Ectodermal cell (in vitro differentiated cells): ENCODE data around the gene MSMP.

ENCODE experiments used
- H3K27ac ChIP-seq: 2 replicates; pipeline ENCODE4 v1.7.0; 2013; ENCODE audit warnings: mild to moderate bottlenecking, low read depth, low read length; ENCODE audit not compliant: insufficient read depth, poor library complexity, severe bottlenecking
- H3K27me3 ChIP-seq: 2 replicates; pipeline ENCODE4 v1.7.0; 2013; ENCODE audit warnings: mild to moderate bottlenecking, low read length; ENCODE audit not compliant: insufficient read depth, control insufficient read depth, poor library complexity, severe bottlenecking
- H3K36me3 ChIP-seq: one replicate; pipeline ENCODE4 v1.7.0; 2013; ENCODE audit warnings: low read length; ENCODE audit not compliant: control insufficient read depth, insufficient read depth
- H3K4me1 ChIP-seq: one replicate; pipeline ENCODE4 v1.7.0; 2013; ENCODE audit warnings: low read length; ENCODE audit not compliant: control insufficient read depth, insufficient read depth
- H3K4me3 ChIP-seq: 2 replicates; pipeline ENCODE4 v1.7.0; 2013; ENCODE audit warnings: low read depth, low read length, control low read depth; ENCODE audit not compliant: insufficient read depth
- H3K9me3 ChIP-seq: 2 replicates; pipeline ENCODE4 v1.7.0; 2013; ENCODE audit warnings: mild to moderate bottlenecking, low read length, moderate library complexity; ENCODE audit not compliant: control insufficient read depth
- WGBS, 2 experiments: methylation state at CpG; one replicate each; pipeline ENCODE4 v1.1.7; 2013; ENCODE audit warnings: missing lambda C conversion rate in 2 of 2; 5-methylcytosine and 5-hydroxymethylcytosine counted together

MSMP gene

DNA sequence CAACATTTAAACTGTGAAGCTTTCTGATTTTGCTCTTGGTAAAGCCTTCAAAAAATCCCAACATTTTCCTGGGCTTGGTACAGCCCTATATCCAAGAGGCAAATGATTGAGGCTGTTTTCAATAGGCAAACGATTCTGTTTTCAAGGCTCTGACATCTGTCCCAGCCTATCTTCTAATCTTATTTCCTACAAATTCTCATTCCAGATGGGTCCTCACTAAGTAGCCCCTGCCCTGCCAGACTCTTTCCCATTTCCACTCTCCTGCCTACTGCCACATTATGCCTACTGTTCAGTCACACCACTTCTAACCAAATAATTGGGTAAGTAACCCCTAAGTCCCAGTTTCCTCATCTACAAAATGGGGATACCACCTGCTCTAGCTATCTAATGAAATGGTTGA, 8.5 kb downstream of the MSMP start:
- Histone ChIP-seq H3K4me1 (peaks cover 21% of the 10 kb centered on the region), H3K27ac (no peak overlapping the region), H3K36me3 (peaks cover 29% of the 10 kb centered on the region), H3K27me3 (no peaks in the 10 kb centered on the region), H3K4me3 (no peak overlapping the region), H3K9me3 (no peaks in the 10 kb centered on the region)
- 91 to 92% methylated on average over 1 of the region's 1 CpG for WGBS, 2 experiments

DNA sequence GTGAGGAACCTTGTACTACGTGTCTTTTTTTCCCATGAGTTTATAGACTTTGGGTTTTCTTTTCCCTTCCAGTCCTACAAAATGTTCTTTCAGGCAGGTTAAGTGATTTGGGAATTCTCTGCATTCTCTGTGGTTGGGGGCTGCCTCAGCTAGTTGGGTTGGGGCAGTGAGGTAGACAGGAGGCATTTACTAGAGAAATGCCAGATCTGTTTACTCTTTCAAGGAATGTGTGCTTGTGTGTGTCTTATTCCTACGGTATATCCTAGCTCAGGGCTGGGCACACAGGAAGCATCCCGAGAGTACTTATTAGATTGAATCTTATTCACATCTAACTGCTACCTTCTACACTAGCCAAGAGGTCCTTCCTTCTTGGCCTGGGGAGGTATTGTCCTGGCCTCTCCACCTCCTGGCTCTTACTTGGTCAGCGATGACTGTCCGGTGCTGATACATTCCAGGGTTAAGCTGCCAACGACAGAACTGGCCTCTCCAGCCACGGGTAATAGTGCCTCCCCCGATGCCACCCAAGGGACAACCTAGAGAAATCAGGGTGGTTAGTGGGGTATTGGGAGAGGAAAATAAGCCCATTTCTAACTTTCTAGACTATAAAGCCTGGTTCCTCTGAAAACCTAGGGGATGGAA, 10.1 kb downstream of the MSMP start:
- Histone ChIP-seq H3K27me3 (no peaks in the 10 kb centered on the region), H3K36me3 (peaks cover 42% of the 10 kb centered on the region), H3K4me3 (no peak overlapping the region), H3K9me3 (no peaks in the 10 kb centered on the region), H3K27ac (no peak overlapping the region), H3K4me1 (peaks cover 17% of the 10 kb centered on the region)
- WGBS, 2 experiments = 94 to 98% methylated on average over 8 of the region's 8 CpGs

DNA sequence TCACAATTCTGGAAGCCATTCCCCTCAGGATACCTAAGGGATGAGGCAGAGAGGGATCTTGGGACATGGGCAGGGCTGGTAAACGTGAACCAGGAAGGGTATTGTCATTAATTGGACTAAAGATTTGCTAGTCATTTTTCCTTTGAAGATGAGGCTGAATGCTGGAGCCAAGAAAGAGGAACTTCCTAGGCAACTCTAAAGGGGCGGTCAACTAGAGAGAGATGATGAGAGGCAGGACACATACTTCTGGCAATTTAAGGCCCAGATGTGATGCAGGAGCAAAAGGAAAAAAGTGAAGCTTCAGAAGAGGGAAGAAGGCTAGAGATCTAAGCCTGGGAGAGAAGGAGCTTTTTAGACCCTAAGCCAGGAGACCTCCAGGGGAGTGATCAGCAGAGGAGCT, 10.6 kb downstream of the MSMP start:
- Histone ChIP-seq H3K36me3 (peaks cover 47% of the 10 kb centered on the region), H3K4me1 (peaks cover 17% of the 10 kb centered on the region), H3K4me3 (no peak overlapping the region), H3K27ac (no peak overlapping the region), H3K27me3 (no peaks in the 10 kb centered on the region), H3K9me3 (no peaks in the 10 kb centered on the region)
- WGBS, 2 experiments = 97% methylated on average over 2 of the region's 2 CpGs

DNA sequence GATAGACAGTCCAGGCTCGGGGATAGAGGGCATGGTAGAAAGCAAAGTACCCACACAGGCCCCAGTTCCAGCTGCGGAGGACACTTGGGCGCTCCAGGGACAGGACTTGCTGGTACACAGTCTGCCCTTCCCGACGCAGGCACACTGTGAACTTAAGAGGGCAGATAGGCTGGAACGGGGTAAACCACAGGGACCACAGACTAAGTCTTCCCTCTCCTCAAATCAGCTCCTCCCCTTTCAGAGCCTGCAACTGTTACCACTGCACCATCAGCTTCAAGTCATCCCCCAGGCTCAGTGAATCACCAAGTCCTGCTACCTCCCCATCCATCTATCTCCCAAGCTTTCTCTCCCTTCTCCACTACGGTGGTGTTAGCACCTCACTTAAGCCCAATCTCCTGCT, 12.3 kb downstream of the MSMP start:
- Histone ChIP-seq H3K9me3 (no peaks in the 10 kb centered on the region), H3K27me3 (no peaks in the 10 kb centered on the region), H3K27ac (no peak overlapping the region), H3K36me3 (peaks cover 64% of the 10 kb centered on the region), H3K4me1 (peaks cover 7% of the 10 kb centered on the region), H3K4me3 (no peak overlapping the region)
- WGBS, 2 experiments = 94 to 98% methylated on average over 7 of the region's 7 CpGs

DNA sequence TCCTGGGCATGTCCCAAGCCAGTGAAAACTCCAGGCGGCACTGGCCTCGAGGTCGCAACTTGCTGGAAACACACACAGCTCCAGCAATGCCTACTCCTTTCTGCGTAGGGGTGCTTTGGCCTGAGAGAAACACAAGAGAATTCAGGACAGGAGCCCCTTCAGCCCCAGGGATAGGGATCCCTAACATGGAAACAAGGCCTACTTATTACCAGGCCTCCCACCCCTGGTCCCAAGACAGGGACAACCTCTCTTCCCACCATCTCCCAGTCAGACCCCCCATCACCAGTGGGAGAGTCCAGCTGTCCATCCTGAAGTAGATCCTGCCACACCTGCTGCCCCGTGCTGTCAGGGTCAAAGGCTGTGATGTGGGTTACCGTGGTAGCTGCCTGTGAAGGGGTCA, 13.8 kb downstream of the MSMP start:
- H3K27ac ChIP-seq = no peak overlapping the region
- no peak overlapping the region for H3K4me3 ChIP-seq
- H3K4me1 ChIP-seq = peaks cover 2% of the 10 kb centered on the region
- whole genome bisulfite sequencing, 2 experiments = 90 to 96% methylated on average over 6 of the region's 6 CpGs
- peaks cover 70% of the 10 kb centered on the region for H3K36me3 ChIP-seq
- no peaks in the 10 kb centered on the region for H3K27me3 ChIP-seq
- no peaks in the 10 kb centered on the region for H3K9me3 ChIP-seq

DNA sequence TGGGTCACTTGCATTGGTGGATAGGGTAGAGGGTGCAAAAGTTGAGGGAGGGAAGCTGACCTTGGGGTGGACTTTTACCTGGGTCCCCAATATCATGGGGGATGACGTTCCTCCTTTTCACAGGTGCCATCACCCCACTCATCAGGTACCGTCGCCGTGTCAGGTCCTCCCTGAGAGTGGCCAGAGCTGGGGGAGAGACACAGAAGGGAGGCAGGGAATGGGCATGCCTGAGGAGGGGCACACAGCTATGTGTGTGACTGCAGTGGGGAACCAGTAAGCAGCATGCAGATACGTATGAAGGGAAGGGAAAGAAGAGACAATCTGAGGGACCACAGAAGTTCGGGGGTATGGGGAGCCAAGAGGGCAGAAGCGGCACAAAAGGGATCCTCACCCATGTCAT, 15.2 kb downstream of the MSMP start:
- WGBS, 2 experiments = 94% methylated on average over 7 of the region's 7 CpGs
- no peaks in the 10 kb centered on the region for H3K27me3 ChIP-seq
- no peak overlapping the region for H3K4me3 ChIP-seq
- H3K36me3 ChIP-seq = peaks cover 65% of the 10 kb centered on the region
- H3K9me3 ChIP-seq = no peaks in the 10 kb centered on the region
- no peak overlapping the region for H3K27ac ChIP-seq
- H3K4me1 ChIP-seq = peaks cover 2% of the 10 kb centered on the region

DNA sequence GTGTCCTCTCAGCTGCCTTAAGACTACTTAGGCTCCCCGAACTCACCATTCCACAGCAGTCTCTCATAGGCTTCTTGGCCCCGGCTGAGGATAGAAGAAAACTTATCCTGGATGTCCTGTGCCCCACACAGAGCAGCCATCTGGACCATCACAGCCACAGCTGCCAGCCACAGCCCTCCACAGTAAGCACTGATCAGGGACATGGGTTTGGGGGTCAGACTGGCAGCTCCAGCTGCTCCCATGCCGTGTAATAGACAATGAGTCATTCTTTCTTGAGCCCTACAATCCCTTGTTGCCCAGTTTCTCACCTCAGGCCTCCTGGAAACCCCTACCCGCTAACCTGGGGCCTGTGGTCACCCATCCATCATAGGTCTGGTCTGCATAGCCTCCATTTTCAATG, 15.9 kb downstream of the MSMP start:
- peaks cover 61% of the 10 kb centered on the region for H3K36me3 ChIP-seq
- 92 to 93% methylated on average over 4 of the region's 4 CpGs for WGBS, 2 experiments
- peaks cover 8% of the 10 kb centered on the region for H3K4me1 ChIP-seq
- H3K27ac ChIP-seq = no peak overlapping the region
- H3K9me3 ChIP-seq = no peaks in the 10 kb centered on the region
- H3K4me3 ChIP-seq = no peak overlapping the region
- H3K27me3 ChIP-seq = no peaks in the 10 kb centered on the region

DNA sequence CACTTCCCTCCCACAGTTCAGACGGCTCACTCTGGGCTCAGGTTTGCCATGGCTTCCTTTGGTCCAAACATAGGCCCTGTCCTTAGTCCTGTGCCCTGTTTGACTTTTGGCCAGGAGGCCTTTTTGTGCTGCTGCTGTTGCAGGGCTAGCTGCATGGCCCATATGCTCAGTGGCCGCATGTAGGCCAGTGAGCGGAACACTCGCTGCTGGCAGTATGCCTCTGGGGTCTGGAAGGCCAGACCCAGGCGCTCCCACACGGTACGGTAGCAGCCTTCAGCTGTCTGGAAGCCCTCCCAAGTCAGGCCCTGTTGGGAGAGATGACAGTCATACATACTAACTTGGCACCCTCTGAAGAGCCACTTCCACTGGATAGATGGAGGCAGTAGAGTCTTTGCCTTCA, 16.9 kb downstream of the MSMP start:
- H3K4me3 ChIP-seq = no peak overlapping the region
- peaks cover 57% of the 10 kb centered on the region for H3K36me3 ChIP-seq
- no peaks in the 10 kb centered on the region for H3K9me3 ChIP-seq
- no peaks in the 10 kb centered on the region for H3K27me3 ChIP-seq
- peaks cover 9% of the 10 kb centered on the region for H3K4me1 ChIP-seq
- 94 to 97% methylated on average over 7 of the region's 7 CpGs for WGBS, 2 experiments
- no peak overlapping the region for H3K27ac ChIP-seq

DNA sequence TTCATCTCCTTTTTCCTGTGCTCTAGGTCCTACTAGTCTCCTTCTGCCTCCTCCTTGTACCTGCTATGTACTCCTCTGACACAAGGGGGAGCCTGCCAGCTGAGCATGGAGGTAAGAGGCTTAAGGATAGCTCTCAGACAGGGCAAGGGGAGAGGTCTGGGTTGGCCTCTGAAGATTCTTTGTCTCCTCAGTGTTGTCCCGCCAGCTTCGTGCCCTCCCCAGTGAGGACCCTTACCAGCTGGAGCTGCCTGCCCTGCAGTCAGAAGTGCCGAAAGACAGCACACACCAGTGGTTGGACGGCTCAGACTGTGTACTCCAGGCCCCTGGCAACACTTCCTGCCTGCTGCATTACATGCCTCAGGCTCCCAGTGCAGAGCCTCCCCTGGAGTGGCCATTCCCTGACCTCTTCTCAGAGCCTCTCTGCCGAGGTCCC, 17.9 kb downstream of the MSMP start:
- WGBS, 2 experiments = 63 to 66% methylated on average over 5 of the region's 5 CpGs
- no peak overlapping the region for H3K4me3 ChIP-seq

DNA sequence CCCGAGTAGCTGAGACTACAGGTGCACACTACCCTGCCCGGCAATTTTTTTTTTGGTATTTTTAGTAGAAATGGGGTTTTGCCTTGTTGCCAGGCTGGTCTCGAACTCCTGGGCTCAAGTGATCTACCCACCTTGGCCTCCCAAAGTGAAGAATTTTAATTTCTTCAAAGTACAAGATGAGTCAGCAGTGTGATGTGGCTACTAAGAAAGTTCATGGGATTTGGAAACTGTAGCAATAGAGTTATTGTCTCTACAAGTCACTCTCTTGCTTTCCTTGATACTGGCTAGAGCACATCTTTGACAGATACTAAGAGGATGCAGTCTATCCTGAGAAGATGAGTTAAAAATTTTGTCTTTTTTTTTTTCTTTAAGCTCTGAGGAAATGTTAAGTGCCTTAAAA, 20.0 kb downstream of the MSMP start:
- Histone ChIP-seq H3K4me1 (peaks cover 30% of the 10 kb centered on the region), H3K9me3 (no peaks in the 10 kb centered on the region), H3K4me3 (no peak overlapping the region), H3K27ac (no peak overlapping the region), H3K36me3 (peaks cover 33% of the 10 kb centered on the region), H3K27me3 (no peaks in the 10 kb centered on the region)
- 76 to 96% methylated on average over 3 of the region's 3 CpGs for WGBS, 2 experiments

More for the DNA sequence above, 17.9 kb downstream of the MSMP start:
- peak overlapping the region; percentile 76 for H3K27ac ChIP-seq
- no peaks in the 10 kb centered on the region for H3K9me3 ChIP-seq
- H3K36me3 ChIP-seq = peaks cover 50% of the 10 kb centered on the region
- H3K4me1 ChIP-seq = peaks cover 9% of the 10 kb centered on the region
- no peaks in the 10 kb centered on the region for H3K27me3 ChIP-seq
